GM21367 (cell line): Measurements from ENCODE around the gene MYADML2.
"Not testable (repeated sequence)": the region's sequence is repeated elsewhere in the genome, so short reads cannot be mapped to it uniquely, and the experiment has no call there.

Experiments
- ATAC-seq: cut with Tn5 transposase; IDR thresholded peaks from one replicate; pipeline ENCODE4 v1.9.1; 2021; ENCODE audit not compliant: unreplicated experiment

Gene MYADML2

DNA sequence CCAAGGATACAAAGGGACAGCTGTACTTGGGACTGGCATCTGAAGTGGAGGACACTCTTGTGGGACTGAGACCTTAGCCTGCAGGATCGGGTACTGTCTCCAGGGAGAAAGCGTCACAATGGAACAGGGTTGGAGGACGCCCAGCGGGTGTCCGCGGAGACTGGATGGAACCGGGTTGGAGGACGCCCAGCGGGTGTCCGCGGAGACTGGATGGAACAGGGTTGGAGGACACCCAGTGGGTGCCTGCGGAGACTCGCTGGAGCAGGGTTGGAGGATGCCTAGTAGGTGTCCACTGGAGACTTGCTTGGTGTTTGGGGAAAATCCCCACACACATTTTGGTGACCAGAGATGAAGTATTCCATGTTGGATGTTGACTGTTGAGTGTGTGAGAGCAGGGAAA, at the start of gene MYADML2:
TSS of gene MYADML2 (minus strand) at position 45 of the 400 bp plus-strand sequence. CDS start 5,492 bp downstream, outside the sequence.
- ATAC-seq = no peak

GRCh38 chr17:81996232-81996756, 49.3 kb upstream of the MYADML2 start:
- ATAC-seq = no peak

DNA sequence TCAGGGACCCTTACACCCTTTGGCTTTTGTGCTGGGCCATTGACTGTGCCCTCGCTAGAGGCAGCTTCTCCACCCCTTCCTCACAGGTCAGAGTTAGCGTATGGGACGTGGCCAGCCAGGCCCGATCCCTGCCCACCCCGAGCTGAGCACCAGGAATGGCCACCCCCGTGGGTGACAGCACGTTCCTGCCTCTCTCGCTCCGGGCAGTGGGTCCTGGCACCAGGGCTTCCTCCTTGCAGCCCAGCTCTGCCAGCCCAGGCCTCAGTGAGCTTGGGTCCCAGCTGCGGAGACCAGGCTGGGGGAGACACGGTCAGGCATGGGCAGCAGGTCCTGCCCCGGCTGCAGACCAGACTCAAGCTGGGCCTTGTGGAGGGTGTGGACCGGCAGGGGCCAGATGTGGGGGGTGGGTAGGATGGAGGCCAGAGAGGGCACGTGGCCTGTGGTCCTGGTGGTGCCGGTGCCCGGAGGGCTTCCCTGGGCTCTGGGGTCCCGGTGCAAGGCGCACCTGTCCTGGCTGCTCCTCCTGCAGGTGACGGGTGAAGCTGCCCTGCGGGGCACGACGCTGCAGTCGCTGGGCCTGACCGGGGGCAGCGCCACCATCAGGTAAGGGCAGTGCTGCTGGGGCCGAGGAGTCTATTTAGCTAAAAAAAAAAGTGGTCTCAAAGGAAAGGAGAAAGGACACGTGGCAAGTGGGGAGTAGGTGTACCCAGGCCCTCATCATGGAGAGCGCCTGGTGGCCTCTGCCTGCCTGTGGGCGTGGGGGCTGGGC, 48.6 kb upstream of the MYADML2 start:
- ATAC-seq = no peak

GRCh38 chr17:81994593-81995462, 47.8 kb upstream of the MYADML2 start:
- ATAC-seq = no peak

GRCh38 chr17:81993729-81994592, 46.9 kb upstream of the MYADML2 start:
- no peak for ATAC-seq

GRCh38 chr17:81992306-81993102, 45.5 kb upstream of the MYADML2 start:
- no peak for ATAC-seq

DNA sequence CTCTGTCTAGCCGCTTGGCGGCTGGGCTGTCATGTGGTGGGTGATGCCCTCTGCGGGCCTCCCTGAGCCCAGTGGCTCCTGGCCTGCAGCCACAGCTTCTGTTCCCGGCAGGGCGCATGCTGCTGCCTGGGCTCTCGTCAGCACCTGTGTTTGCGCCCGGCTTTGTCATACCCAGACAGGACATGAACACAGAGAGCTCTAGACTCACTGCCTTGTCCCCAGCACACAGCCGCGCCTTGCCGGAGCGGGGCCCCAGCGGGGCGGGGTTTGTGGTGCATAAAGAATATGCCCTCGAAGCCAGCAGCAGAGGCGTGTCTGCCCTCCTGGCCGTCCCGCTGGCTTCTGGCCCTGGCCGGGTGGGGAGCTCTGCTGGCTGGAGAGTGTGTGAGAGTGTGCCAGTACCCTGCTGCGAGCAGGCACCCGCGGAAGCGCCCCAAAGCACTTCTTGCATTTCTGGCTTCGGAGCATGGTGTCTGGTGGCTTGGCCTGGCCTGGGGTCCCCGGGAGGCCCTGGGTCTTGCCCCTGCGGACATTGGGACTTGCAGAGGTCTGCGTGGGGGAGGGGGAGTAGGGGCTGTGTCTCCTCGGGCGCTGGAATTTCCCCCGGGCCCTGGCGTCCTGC, 44.8 kb upstream of the MYADML2 start:
- no peak for ATAC-seq

GRCh38 chr17:81990836-81991683, 44.0 kb upstream of the MYADML2 start:
- ATAC-seq = no peak

- ATAC-seq = no peak
These were observed 40.2 kb upstream of the MYADML2 start for GRCh38 chr17:81987161-81987770.

DNA sequence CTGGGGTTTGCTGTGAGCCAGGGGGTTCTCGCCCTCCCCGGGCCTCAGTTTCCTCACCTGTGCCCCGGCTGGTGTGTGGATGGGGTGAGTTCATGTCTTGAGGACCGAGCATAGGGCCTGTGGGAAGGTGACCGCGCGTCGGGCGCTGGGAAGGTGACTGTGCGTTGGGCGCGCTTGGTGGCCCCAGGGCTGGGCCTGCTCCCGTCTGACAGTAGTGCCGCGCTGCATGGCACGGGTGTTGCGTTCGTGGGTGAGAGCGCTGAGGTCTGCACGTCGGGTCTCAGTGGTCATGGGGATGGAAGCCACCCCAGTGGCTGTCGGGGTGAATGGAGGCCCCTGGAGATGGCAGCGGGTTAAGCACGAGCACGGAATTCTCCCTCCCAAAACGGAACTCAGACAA, 39.6 kb upstream of the MYADML2 start:
- ATAC-seq = no peak

DNA sequence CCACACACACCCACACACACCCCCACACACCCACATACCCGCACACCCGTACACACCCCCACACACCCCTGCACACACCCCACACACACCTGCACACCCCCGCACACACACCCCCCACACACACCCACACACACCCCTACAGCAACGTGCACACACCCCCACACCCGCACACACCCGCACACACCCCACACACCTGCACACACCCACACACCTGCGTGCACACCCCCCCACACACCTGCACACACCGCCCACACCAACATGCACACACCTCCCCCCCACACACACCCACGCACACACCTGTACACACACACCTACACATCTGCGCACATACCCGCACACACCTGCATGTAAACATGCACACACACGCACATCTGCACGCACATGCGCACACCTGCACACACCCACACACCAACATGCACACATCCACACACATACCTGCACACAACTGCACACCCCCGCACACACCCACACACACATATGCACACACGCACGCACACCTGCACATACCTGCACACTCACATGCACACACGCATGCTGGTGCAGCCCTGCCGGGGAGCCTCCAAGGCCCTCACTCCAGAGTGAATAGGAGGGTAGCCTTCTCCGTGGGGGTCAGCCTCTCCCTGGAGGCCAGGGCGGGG, 37.9 kb upstream of the MYADML2 start:
- no peak for ATAC-seq

DNA sequence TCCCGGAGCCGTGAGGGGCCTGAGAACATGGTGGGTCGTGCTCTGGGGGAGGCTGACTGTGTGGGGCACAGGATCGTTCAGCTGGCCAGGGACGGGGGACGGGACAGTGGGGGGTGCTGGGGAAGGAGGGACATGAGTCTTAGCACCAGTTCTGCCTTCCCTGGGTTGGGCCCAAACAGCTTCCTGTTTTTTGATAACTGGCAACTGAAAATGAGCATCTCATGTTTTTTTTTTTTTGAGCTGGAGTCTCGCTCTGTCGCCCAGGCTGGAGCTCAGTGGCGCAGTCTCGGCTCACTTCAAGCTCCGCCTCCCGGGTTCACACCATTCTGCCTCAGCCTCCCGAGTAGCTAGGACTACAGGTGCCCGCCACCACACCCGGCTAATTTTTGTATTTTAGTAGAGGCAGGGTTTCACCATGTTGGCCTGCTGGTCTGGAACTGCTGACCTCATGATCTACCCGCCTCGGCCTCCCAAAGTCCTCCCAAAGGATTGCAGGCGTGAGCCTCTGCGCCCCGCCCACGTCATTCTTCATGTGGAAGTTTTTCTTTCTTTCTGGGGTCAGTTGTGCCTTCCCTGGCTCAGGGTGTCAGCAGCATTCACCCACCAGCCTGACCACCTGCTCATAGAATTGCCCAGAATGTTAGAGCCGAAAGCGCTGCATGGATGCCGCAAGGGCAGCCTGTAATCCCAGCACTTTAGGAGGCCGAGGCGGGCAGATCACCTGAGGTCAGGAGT, 36.8 kb upstream of the MYADML2 start:
- ATAC-seq = no peak

GRCh38 chr17:81983011-81983638, 36.1 kb upstream of the MYADML2 start:
- no peak for ATAC-seq

- ATAC-seq = not testable (repeated sequence)
These were observed 34.5 kb upstream of the MYADML2 start for GRCh38 chr17:81981511-81981910.

GRCh38 chr17:81980707-81981343, 33.8 kb upstream of the MYADML2 start:
- ATAC-seq = no peak

GRCh38 chr17:81980122-81980521, 33.1 kb upstream of the MYADML2 start:
- no peak for ATAC-seq
